Measurements from ENCODE around the gene ADGRG4.
"Not testable (repeated sequence)": the region's sequence is repeated elsewhere in the genome, so short reads cannot be mapped to it uniquely, and the experiment has no call there.

ADGRG4 gene

DNA sequence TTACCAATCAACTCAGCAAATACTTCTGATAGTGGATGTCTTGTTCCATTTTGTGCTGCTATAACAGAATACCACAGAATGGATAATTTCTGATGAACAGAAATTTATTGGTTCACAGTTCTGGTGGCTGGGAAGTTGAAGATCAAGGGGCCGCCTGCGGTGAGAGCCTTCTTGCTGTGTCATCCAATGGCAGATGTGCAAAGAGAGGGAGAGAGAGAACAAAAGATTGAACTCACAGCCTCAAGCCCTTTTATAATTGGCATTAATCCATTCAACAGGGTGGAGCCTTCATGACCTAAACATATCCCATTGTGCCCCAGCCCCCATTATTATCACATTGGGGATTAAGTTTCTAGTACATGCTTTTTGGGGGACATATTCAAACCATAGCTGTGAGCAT is 86.1 kb downstream of the ADGRG4 start:
- no peak for DNase-seq (ENCODE audit: low spot score)

DNA sequence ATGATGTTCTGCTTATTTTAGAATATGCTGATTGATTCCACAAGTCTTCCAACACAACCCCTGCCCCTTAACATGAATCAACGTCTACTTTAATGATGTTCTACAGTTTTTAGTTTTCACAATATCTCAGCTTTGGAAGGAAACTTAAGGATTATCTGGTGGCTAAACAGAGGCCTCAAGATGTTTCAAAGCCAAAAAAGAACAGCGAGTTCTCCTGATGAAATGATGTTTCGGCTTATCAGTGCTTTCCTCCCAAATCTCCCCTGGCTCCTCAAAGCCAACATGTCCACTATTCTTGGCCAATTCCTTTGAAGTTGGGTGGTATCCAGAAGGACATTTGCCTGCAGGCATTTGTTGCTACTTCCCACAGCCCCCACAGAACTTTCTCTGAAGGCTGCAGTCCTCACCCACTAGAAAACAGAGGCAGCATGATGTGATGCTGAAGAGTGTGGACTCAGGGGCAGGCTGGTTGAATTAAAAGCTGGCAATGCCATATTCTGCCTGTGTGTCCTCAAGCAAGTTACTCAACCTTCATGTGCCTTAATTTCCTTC is 87.3 kb downstream of the ADGRG4 start:
- no peak for DNase-seq (ENCODE audit: low spot score)

DNA sequence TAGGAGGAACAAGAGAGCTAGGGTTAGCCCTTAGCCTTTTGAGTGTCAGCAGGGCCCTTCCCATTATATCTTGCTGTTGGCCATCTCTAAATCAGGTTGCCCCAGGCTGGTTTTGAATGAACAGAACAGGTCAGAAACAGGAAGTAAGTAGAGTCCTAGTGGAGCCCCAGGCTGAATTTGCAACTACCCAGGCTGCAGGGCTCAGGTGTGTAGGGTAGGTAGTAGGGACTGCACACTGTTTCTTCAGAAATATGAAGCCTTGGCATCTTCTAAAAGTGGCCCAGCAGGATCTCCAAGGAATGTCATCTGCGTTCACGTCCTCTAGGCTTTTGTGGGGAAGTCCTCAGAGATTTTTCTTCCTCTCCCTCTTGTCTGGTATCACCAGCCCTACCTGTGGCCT is 90.2 kb downstream of the ADGRG4 start:
- no peak for DNase-seq (ENCODE audit: low spot score)

DNA sequence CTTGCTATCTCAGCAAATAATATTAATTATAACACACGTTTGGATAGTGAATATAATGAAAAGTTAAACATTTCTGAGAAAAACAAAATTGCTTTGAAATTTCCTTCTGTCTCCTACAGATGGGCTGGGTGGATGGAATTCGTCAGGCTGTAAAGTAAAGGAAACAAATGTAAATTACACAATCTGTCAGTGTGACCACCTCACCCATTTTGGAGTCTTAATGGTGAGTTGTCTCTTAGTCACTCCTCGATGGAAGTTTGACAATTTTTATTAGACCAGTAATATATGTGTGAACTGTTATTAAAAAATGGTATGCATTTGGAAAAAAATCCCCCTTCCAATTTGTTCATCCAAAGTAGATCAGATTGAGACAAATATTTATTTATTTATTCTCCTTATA is 94.5 kb downstream of the ADGRG4 start:
- DNase-seq (ENCODE audit: low spot score), result no peak

DNA sequence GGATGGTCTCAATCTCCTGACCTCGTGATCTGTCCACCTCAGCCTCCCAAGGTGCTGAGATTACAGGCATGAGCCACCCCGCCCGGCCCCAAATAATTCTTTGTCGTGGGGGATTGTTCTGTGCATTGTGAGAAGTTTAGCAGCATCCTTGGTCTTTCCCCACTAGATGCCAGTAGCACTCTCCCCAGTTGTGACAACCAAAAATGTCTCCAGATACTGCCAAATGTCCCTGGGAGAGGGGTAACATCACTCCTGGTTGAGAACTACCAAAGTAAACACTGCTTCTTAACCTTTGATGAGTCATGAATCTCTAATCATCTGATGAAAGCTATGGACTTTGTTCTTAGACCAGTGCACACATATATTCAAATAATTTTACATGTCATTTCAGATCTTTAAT is 96.2 kb downstream of the ADGRG4 start:
- DNase-seq (ENCODE audit: low spot score), result no peak

DNA sequence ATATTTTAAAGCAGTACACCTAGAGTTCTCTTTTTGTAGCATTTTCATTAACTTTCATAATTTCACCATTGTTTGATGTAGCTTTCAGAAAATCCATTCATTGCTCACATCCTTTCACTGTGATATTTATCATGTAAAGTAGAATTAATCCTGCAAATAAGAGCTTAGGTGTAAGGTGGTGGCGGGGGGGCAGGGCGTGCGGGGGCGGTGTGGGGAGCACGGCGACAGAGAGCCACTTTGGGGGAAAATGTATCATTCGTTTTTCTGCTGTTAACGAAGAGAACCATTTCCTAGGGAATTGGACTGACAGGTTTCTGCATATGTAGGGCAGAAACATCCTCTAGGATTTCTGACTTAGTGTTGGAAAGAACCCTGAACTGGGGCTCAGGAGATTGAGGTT is 104.4 kb downstream of the ADGRG4 start:
- no peak for DNase-seq (ENCODE audit: low spot score)

DNA sequence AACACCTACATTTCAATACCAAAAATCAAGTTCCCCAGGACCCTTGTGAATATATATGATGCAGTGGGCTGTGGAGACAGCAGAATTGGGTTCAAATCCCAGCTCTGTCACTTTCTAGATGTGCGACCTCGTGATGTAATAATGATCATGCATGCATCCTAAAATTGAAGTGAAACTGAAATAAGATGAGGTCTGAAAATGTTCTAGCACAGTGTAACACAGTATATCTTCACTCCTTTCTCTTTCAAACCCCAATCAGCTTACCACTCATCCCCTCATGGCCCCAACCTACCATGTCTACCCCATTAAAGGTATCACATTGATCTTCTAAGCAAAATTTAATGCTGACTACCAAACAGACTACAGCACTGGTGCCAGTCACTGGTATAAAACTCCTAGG is 117.0 kb downstream of the ADGRG4 start:
- DNase-seq (ENCODE audit: low spot score), result no peak

DNA sequence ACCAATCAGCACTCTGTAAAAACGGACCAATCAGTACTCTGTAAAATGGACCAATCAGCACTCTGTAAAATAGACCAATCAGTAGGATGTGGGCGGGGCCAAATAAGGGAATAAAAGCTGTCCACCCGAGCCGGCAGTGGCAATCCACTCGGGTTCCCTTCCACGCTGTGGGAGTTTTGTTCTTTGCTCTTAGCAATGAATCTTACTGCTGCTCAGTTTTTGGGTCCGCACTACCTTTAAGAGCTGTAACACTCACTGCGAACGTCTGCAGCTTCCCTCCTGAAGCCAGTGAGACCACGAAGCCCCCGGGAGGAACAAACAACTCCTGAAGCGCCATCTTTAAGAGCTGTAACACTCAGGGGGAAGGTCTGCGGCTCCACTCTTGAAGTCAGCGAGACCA is 120.6 kb downstream of the ADGRG4 start:
- DNase-seq (ENCODE audit: low spot score), result no peak

DNA sequence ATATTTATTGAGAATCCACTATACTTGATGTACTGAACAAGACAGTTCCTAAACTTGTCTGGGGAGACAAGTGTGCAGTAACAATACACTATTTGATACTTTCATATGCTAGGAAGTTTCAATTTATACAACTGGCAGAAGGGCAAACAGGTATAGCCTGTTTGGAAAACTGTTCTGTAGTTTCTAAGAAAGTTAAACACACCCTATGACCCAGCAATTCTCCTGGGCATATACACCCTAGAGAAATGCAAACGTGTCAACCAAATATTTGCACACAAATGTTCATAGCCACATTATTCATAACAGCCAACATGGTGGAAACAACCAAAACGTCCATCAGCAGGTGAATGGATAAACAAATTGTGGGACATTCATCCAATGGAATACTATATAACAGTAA is 123.0 kb downstream of the ADGRG4 start:
- DNase-seq (ENCODE audit: low spot score), result no peak

DNA sequence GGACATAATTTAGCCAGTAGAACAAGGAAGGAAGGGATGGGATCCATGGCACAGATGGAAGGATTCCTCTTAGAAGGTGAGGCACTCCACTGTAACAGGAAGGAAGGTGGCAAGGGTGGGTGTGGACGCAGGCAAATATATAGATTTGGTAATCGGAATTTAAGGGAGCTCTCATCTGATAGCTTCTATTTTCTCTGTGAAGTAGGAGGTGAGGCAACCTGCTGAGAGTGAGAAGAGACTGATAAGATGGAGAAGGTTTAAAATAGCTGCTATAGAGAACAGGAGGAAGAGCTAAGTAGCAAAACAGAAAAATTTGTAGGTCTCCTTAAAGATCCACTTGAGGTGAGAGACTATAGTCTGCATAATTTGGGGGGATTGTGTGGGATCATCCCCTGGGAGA is 125.2 kb downstream of the ADGRG4 start:
- DNase-seq (ENCODE audit: low spot score), result no peak

DNA sequence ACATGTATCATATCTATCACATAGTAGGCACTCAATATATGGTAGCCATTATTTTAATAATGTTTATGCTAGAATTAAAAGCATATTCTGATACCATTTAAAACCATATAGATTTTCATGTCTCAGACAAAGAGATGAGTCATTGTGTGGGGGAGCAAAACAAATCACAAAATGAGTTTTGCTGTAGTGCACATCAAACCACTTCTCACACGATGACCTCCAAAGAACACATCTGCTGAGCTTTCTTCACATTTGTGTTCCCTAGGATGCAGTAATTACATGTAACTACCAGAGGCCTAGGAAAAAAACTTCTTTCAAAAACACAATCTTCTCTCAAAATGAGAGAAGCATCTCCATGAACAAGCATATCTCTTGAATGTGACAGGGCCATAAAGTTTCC is 130.9 kb downstream of the ADGRG4 start:
- no peak for DNase-seq (ENCODE audit: low spot score)

DNA sequence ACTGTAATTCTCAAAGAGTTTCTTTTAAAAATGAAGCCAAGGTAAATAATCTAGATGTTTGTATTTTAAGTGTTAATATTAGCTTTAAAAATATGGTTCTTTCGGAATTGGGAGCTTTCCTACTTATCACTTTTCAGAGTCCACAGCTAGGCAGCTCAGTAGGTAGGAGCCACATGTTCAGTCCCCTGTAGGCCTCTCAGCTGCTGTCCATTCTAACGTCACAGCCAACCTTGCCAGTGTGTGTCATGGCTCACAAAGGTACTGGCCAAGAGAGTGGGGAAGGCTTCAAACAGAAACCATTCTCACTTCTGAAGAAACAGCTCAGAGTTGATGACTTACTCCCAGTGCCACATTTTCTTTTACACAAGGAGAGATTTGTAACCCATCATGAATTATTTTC is 137.0 kb downstream of the ADGRG4 start:
- DNase-seq (ENCODE audit: low spot score), result no peak

DNA sequence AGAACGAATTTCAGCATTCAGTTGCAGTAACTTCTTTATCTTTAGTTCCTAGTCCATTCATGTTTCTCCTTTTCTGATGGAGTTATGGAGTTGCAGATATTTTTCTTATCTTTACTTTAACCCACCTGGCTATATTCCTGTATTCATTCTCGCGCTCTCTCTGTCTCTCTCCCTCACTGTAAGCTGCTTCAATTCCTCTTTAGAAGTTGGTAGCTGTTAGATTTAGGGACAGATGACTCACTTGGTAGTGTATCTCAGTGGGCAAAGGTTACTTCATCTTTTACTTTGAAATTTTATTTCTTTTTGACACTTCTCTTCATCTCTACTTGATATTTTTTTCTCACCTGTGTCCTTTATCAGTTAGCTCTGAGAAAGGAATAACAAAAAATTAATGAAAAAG is 137.4 kb downstream of the ADGRG4 start:
- no peak for DNase-seq (ENCODE audit: low spot score)

DNA sequence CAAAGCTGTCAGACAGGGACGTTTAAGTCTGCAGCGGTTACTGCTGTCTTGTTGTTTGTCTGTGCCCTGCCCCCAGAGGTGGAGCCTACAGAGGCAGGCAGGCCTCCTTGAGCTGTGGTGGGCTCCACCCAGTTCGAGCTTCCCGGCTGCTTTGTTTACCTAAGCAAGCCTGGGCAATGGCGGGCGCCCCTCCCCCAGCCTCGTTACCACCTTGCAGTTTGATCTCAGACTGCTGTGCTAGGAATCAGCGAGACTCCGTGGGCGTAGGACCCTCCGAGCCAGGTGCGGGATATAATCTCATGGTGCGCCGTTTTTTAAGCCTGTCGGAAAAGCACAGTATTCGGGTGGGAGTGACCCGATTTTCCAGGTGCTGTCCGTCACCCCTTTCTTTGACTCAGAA is 144.9 kb downstream of the ADGRG4 start:
- not testable (repeated sequence) for DNase-seq (ENCODE audit: low spot score)

DNA sequence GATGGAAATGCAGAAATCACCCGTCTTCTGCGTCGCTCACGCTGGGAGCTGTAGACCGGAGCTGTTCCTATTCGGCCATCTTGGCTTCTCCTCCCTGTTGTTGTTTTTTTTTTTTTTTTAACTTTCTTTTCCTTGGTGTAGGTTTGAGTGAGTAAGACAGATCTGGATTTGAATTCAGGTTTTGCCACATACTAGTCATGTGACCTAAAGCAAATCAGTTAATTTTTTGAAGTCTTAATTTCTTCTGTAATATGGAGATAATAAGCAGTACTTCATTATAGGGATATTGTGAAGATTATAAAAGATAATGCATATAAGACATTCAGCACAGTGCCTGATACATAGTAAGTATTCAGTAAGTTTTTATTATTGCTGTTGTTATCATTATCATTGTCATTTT is 145.4 kb downstream of the ADGRG4 start:
- no peak for DNase-seq (ENCODE audit: low spot score)

DNA sequence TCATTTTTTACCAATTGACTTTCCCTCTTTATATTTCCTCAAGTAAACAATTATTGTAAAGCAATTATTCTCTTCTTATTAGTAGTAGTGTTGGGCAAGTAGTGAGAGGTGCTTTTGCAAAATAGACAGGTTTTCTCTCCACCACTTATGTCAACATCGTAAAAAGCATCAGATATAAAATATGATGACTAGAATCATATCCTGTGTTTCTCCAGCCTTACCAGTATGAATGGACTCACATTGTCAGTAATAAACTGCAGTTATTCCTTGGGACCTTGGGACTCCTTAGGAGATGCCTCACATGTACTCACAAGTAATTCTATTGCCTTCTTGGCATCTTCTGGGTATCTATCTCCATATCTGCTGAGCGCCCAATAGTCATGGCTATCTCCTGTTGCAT is 146.5 kb downstream of the ADGRG4 start:
- no peak for DNase-seq (ENCODE audit: low spot score)

DNA sequence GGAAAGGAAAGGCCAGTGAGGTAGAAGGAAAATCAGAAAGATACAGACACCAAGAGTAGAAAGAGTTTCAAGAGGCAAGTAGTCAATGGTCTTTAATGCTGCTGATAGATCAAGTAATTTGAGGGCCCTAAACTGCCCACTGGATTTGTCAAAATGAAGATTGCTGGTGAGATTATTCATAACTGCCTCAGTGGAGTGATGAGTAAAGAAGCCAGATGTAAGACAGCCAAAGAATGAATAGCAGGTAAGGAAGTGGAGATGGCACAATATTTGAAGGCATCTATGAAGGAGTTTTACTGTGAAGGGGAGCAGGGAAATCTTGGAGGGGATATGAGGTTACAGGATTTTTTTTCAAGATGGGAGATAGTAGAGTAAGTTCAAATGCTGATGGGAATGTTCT is 147.2 kb downstream of the ADGRG4 start:
- no peak for DNase-seq (ENCODE audit: low spot score)

DNA sequence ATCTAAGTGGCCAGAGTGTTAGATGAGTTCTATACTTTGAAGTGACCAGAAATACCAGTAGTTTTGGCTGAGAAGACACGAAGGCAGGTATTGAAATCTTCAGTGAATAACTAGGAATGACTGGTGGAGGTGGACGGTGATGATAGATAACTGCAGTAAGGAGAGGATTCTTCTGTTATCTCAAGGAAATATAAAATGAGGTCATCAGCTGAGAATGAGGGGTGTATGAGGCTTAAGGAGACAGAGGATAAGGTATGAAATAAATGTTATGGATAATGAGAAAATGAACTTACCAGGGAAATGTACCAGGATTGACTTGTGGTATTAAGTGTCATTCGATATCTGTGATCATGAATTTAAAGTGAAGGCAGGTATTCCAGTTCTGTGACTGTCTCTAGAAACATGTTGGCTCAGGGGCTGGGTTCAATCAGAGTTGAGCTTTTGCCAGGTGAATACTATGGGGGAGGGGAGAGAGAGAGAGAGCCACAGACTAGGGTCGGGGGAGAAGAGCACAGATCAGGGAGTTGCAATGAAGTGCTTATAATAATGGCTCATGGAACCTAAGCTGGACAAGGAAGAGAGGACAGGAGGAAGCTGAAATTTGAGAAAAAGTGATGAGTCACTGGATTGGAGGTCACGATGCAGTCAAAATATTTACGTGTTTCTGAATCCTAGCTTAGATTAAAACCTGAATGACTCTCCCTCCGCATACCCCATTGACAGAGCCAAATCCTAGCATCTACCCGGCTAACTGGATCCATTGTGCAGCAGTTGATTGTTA is 149.5 kb downstream of the ADGRG4 start:
- DNase-seq (ENCODE audit: low spot score), result no peak

DNA sequence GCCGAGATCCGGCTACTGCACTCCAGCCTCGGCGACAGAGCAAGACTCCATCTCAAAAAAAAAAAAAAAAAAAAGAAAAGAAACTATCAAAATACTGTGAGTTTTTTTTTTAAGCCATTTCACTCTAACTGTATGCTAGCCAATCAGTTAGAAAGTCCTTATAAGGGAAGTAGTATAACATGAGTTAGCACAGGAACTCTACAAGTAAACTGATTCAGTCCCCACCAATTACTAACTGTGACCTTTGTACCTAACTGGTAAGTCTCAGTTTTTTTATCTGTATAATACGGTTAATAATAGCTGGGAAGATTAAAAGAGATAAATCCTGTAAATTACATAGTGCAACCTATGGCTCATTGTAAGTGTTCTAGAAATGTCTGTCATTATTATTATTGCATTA is 151.9 kb downstream of the ADGRG4 start:
- no peak for DNase-seq (ENCODE audit: low spot score)

DNA sequence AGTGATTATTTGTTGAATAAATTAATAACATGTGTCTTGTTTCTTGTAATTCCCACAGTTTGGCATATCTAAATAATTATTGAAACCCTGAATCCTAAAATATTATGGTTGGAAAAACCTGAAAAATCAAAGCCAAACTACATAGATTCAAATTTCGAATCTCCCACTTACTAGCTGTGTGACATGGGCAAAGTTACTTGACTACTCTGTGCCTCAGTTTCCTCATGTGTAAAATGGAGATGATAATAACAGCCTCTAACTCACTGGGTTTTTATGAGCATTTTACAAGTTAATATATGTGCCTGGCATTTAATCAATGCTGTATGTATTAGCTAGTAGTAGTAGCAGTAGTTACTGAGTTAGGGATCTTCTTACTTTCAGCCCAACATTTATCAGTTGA is 152.4 kb downstream of the ADGRG4 start:
- DNase-seq (ENCODE audit: low spot score), result no peak

DNA sequence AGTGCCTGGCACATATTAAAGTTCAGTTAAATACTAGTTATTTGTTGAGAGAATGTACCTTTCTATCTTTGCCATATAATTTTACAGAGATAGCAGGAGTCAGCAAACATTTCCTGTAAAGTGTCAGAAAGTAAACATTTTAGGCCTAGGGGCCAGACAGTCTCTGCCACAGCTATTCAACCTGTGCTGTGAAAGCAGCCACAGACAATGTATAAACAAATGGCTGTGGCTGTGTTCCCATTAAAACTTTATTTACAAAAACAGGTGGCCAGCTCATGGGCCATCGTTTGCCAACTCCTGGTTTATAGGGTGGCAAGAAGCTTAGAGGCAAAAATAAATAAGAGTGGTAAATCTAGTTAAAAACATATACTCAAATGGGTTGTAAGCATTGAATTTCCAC is 153.0 kb downstream of the ADGRG4 start:
- no peak for DNase-seq (ENCODE audit: low spot score)

DNA sequence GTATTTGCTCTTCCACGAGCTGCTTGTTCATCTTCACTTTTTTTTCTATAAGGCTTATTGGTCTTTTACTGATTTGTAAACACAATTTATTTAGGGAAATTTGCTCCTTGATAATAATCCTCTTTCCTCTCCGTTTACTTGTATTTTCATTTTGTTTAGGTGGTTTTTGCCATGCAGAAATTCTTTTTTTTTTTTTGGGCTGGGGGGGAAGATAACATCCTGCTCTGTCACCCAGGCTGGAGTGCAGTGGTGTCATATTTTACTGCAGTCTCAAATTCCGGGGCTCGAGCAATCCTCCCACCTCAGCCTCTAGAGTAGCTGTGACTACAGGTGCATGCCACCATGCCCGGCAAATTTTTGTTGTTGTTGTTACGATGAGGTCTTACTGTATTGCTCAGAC is 155.4 kb downstream of the ADGRG4 start:
- DNase-seq (ENCODE audit: low spot score), result no peak

DNA sequence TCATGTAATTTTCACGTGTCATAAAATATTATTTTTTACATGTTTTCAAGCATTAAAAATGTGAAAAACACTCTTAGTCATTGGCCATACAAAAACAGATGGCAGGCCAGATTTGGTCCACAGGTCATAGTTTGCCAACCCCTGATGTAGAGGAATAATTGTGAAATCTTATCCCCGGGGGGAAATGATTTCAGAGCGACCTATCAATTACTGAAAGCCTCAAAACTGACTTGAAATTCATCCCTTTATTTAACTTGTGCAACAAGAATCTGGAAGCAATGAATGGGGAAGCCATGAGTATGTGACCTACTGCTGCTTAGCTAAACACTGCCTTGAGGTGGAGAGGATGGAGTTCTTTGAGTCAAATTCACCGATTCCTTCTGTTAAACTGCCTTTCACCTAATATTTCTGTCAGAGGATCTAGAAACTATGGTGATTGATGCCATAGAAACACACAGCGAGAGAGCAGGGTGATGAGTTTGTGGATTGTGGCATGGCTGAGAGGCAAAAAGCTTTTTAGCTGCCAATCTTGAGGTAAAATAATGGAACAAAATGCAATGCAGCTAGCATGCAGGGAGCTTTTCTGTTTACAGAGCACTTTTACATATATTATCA is 156.6 kb downstream of the ADGRG4 start:
- no peak for DNase-seq (ENCODE audit: low spot score)

Data from SK-N-DZ (cell line).